ENCODE measurements around the gene CHP1. TPM values are rescaled to one million over a fixed set of nuclear protein-coding genes. Genes with fewer than 3 reads are reported as not detected.

The CHP1 gene
- total RNA-seq, 2 experiments from 2014 or later, result 31.6 to 34.7 TPM

GRCh38 chr15:41262571-41262970 lies 31.5 kb downstream of the CHP1 start:
- H3K9me3 Mint-ChIP-seq, result no peaks in the 10 kb centered on the region
- ChIA-PET POLR2A (interaction anchor here (0.7 kb wide), 1 partner anchor 92 kb away, joined by 3 read pairs; no protein-coding TSS in a partner anchor), CTCF (no interaction called here)
- H3K36me3 Mint-ChIP-seq (ENCODE audit: low read depth), result peaks cover 5% of the 10 kb centered on the region
- intact Hi-C loops (cut with micrococcal nuclease), result no loop called here
- DNase-seq, result no peak
- H3K27ac Mint-ChIP-seq, result no peak overlapping the region
- no peaks in the 10 kb centered on the region for H3K27me3 Mint-ChIP-seq
- H3K4me1 Mint-ChIP-seq (ENCODE audit: low read depth), result no peaks in the 10 kb centered on the region
- H3K4me3 Mint-ChIP-seq, result no peak overlapping the region
- no peak for ATAC-seq
- TF ChIP-seq, protein P1, sequence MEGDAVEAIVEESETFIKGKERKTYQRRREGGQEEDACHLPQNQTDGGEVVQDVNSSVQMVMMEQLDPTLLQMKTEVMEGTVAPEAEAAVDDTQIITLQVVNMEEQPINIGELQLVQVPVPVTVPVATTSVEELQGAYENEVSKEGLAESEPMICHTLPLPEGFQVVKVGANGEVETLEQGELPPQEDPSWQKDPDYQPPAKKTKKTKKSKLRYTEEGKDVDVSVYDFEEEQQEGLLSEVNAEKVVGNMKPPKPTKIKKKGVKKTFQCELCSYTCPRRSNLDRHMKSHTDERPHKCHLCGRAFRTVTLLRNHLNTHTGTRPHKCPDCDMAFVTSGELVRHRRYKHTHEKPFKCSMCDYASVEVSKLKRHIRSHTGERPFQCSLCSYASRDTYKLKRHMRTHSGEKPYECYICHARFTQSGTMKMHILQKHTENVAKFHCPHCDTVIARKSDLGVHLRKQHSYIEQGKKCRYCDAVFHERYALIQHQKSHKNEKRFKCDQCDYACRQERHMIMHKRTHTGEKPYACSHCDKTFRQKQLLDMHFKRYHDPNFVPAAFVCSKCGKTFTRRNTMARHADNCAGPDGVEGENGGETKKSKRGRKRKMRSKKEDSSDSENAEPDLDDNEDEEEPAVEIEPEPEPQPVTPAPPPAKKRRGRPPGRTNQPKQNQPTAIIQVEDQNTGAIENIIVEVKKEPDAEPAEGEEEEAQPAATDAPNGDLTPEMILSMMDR (IDR thresholded peaks at IDR 0.05), result no peak

GRCh38 chr15:41263891-41264351 lies 32.9 kb downstream of the CHP1 start:
- no peaks in the 10 kb centered on the region for H3K9me3 Mint-ChIP-seq
- no peak overlapping the region for H3K4me3 Mint-ChIP-seq
- DNase-seq (no peak), ATAC-seq (no peak)
- ChIA-PET CTCF (no interaction called here), POLR2A (no interaction called here)
- peaks cover 5% of the 10 kb centered on the region for H3K36me3 Mint-ChIP-seq (ENCODE audit: low read depth)
- H3K27me3 Mint-ChIP-seq, result no peaks in the 10 kb centered on the region
- TF ChIP-seq, protein P1 (IDR thresholded peaks at IDR 0.05), result no peak
- no peaks in the 10 kb centered on the region for H3K4me1 Mint-ChIP-seq (ENCODE audit: low read depth)
- no peak overlapping the region for H3K27ac Mint-ChIP-seq
- intact Hi-C loops (cut with micrococcal nuclease), result no loop called here

GRCh38 chr15:41269887-41270286 lies 38.8 kb downstream of the CHP1 start:
- CTCF ChIA-PET, result interaction anchor here (1.2 to 1.5 kb wide), 2 partner anchors 14 to 16 kb away, joined by 3 read pairs; no protein-coding TSS in a partner anchor
- H3K27ac Mint-ChIP-seq, result no peak overlapping the region
- H3K4me3 Mint-ChIP-seq, result no peak overlapping the region
- no peaks in the 10 kb centered on the region for H3K27me3 Mint-ChIP-seq
- POLR2A ChIA-PET, result no interaction called here
- intact Hi-C loops (cut with micrococcal nuclease), result no loop called here
- H3K9me3 Mint-ChIP-seq, result no peaks in the 10 kb centered on the region
- H3K36me3 Mint-ChIP-seq (ENCODE audit: low read depth), result peaks cover 7% of the 10 kb centered on the region
- no peaks in the 10 kb centered on the region for H3K4me1 Mint-ChIP-seq (ENCODE audit: low read depth)
- TF ChIP-seq, protein P1 (IDR thresholded peaks at IDR 0.05), result no peak
- no peak for ATAC-seq
- no peak for DNase-seq

- H3K36me3 Mint-ChIP-seq (ENCODE audit: low read depth), result peaks cover 3% of the 10 kb centered on the region
- ATAC-seq, result no peak
- no peak for DNase-seq
- no peaks in the 10 kb centered on the region for H3K4me1 Mint-ChIP-seq (ENCODE audit: low read depth)
- H3K9me3 Mint-ChIP-seq, result no peaks in the 10 kb centered on the region
- intact Hi-C loops (cut with micrococcal nuclease), result no loop called here
- TF ChIP-seq, protein P1 (IDR thresholded peaks at IDR 0.05), result no peak
- H3K27ac Mint-ChIP-seq, result no peak overlapping the region
- no peaks in the 10 kb centered on the region for H3K27me3 Mint-ChIP-seq
- CTCF ChIA-PET, result no interaction called here
- POLR2A ChIA-PET, result no interaction called here
- H3K4me3 Mint-ChIP-seq, result no peak overlapping the region
Observed at GRCh38 chr15:41276831-41277230, 45.8 kb downstream of the CHP1 start.

- DNase-seq (no peak), ATAC-seq (no peak)
- Mint-ChIP-seq H3K27ac (no peak overlapping the region), H3K4me3 (no peak overlapping the region), H3K27me3 (no peaks in the 10 kb centered on the region), H3K4me1 (ENCODE audit: low read depth) (peaks cover 10% of the 10 kb centered on the region), H3K9me3 (no peaks in the 10 kb centered on the region), H3K36me3 (ENCODE audit: low read depth) (peaks cover 7% of the 10 kb centered on the region)
- TF ChIP-seq, protein P1 (IDR thresholded peaks at IDR 0.05), result no peak
- CTCF ChIA-PET, result no interaction called here
- POLR2A ChIA-PET, result no interaction called here
- intact Hi-C loops (cut with micrococcal nuclease), result no loop called here
Observed at GRCh38 chr15:41278319-41278718, 47.3 kb downstream of the CHP1 start.
